ENCODE measurements around the gene IQSEC1. TPM values are rescaled to one million over a fixed set of nuclear protein-coding genes. Genes with fewer than 3 reads are reported as not detected.

IQSEC1 gene
- total RNA-seq, 2 donors from 2014 or later, result 58.2 to 94.2 TPM

GRCh38 chr3:13045904-13046568 lies 27.2 kb downstream of the IQSEC1 start:
- Histone ChIP-seq H3K4me3 (no peak overlapping the region), H3K4me1 (replicated peaks) (no peaks in the 10 kb centered on the region), H3K27ac (no peak overlapping the region), H3K36me3 (no peaks in the 10 kb centered on the region), H3K27me3 (replicated peaks; ENCODE audit: insufficient read depth) (no peaks in the 10 kb centered on the region), H3K9me3 (no peaks in the 10 kb centered on the region)
- 82% methylated on average over 22 of the region's 22 CpGs for WGBS
- no peak for DNase-seq (ENCODE audit: low spot score)
- intact Hi-C loops (cut with DNase I), result no loop called here
- TF ChIP-seq POLR2AphosphoS5 (IDR thresholded peaks at IDR 0.05), result no peak
- no peak for TF ChIP-seq POLR2A (IDR thresholded peaks at IDR 0.05)
- no peak for TF ChIP-seq CTCF (IDR thresholded peaks at IDR 0.05)

- H3K36me3 ChIP-seq, result no peaks in the 10 kb centered on the region
- 74% methylated on average over 16 of the region's 16 CpGs for WGBS
- no peaks in the 10 kb centered on the region for H3K4me1 ChIP-seq (replicated peaks)
- no peak overlapping the region for H3K4me3 ChIP-seq
- intact Hi-C loops (cut with DNase I), result no loop called here
- H3K9me3 ChIP-seq, result no peaks in the 10 kb centered on the region
- H3K27me3 ChIP-seq (replicated peaks; ENCODE audit: insufficient read depth), result no peaks in the 10 kb centered on the region
- H3K27ac ChIP-seq, result no peak overlapping the region
- TF ChIP-seq POLR2AphosphoS5 (IDR thresholded peaks at IDR 0.05), result no peak
- no peak for TF ChIP-seq POLR2A (IDR thresholded peaks at IDR 0.05)
- no peak for TF ChIP-seq CTCF (IDR thresholded peaks at IDR 0.05)
- DNase-seq (ENCODE audit: low spot score), result no peak
Measured at GRCh38 chr3:13045241-13045903, 27.9 kb downstream of the IQSEC1 start.

GRCh38 chr3:13044496-13045240 lies 28.6 kb downstream of the IQSEC1 start:
- H3K27ac ChIP-seq, result no peak overlapping the region
- 71% methylated on average over 11 of the region's 13 CpGs for WGBS
- intact Hi-C loops (cut with DNase I), result no loop called here
- H3K4me3 ChIP-seq, result no peak overlapping the region
- no peaks in the 10 kb centered on the region for H3K9me3 ChIP-seq
- no peaks in the 10 kb centered on the region for H3K36me3 ChIP-seq
- H3K4me1 ChIP-seq (replicated peaks), result no peaks in the 10 kb centered on the region
- DNase-seq (ENCODE audit: low spot score), result no peak
- TF ChIP-seq POLR2A (IDR thresholded peaks at IDR 0.05), result no peak
- TF ChIP-seq POLR2AphosphoS5 (IDR thresholded peaks at IDR 0.05), result no peak
- TF ChIP-seq CTCF (IDR thresholded peaks at IDR 0.05), result no peak
- no peaks in the 10 kb centered on the region for H3K27me3 ChIP-seq (replicated peaks; ENCODE audit: insufficient read depth)

GRCh38 chr3:13043656-13044055 lies 29.6 kb downstream of the IQSEC1 start:
- H3K9me3 ChIP-seq, result no peaks in the 10 kb centered on the region
- TF ChIP-seq CTCF (IDR thresholded peaks at IDR 0.05) (no peak), POLR2AphosphoS5 (IDR thresholded peaks at IDR 0.05) (no peak), POLR2A (IDR thresholded peaks at IDR 0.05) (no peak)
- no peaks in the 10 kb centered on the region for H3K4me1 ChIP-seq (replicated peaks)
- H3K4me3 ChIP-seq, result no peak overlapping the region
- 93% methylated on average over 9 of the region's 9 CpGs for WGBS
- DNase-seq (ENCODE audit: low spot score), result no peak
- no peaks in the 10 kb centered on the region for H3K27me3 ChIP-seq (replicated peaks; ENCODE audit: insufficient read depth)
- intact Hi-C loops (cut with DNase I), result no loop called here
- no peaks in the 10 kb centered on the region for H3K36me3 ChIP-seq
- no peak overlapping the region for H3K27ac ChIP-seq

All from prostate gland (tissue), 2 donors.